Karpas-422 (cell line): ENCODE measurements around the gene PCDH9. TPM values are rescaled to one million over a fixed set of nuclear protein-coding genes. Genes with fewer than 3 reads are reported as not detected.

Experiments used
- DNase-seq: peaks from one replicate; pipeline ENCODE4 v3.0.0-alpha.2; 2015
- H2AFZ ChIP-seq: fragments of 200-600 bp; sonication (generic); 2 replicates; pipeline ENCODE4 v1.6.1; 2014; ENCODE audit warnings: antibody characterized with exemption, low read length, mixed read lengths
- H3K27ac ChIP-seq: fragments of 200-600 bp; sonication (generic); 2 replicates; pipeline ENCODE4 v1.5.1; 2014; ENCODE audit warnings: mild to moderate bottlenecking, low read length, moderate library complexity
- H3K27me3 ChIP-seq: fragments of 200-600 bp; sonication (generic); 2 replicates; pipeline ENCODE4 v1.6.1; 2014; ENCODE audit warnings: low read length, mixed read lengths
- H3K36me3 ChIP-seq: fragments of 200-600 bp; sonication (generic); 2 replicates; pipeline ENCODE4 v1.6.1; 2014; ENCODE audit warnings: low read length, mixed read lengths; ENCODE audit not compliant: insufficient read depth
- H3K4me1 ChIP-seq: fragments of 200-600 bp; sonication (generic); 2 replicates; pipeline ENCODE4 v1.6.1; 2014; ENCODE audit warnings: mild to moderate bottlenecking, low read length, mixed read lengths
- H3K4me2 ChIP-seq: fragments of 200-600 bp; sonication (generic); 2 replicates; pipeline ENCODE4 v1.6.1; 2014; ENCODE audit warnings: low read length, low read depth, mild to moderate bottlenecking; ENCODE audit not compliant: poor library complexity, severe bottlenecking
- H3K4me3 ChIP-seq: fragments of 200-600 bp; sonication (generic); 2 replicates; pipeline ENCODE4 v1.5.1; 2014; ENCODE audit warnings: mild to moderate bottlenecking, antibody characterized with exemption, low read length, mixed read lengths
- H3K79me2 ChIP-seq: fragments of 200-600 bp; sonication (generic); 2 replicates; pipeline ENCODE4 v1.6.1; 2014; ENCODE audit warnings: mild to moderate bottlenecking, low read length, mixed read lengths
- H3K9ac ChIP-seq: fragments of 200-600 bp; sonication (generic); 2 replicates; pipeline ENCODE4 v1.6.0; 2014; ENCODE audit warnings: low read length
- H3K9me2 ChIP-seq: fragments of 200-600 bp; sonication (generic), shearing (Covaris generic); replicated peaks from 2 replicates; pipeline ENCODE4 v1.6.0; 2014; ENCODE audit warnings: mild to moderate bottlenecking, low read length, moderate library complexity; ENCODE audit not compliant: insufficient read depth
- H3K9me3 ChIP-seq: fragments of 300-700, 200-600 bp; sonication (generic); 2 replicates; pipeline ENCODE4 v1.6.1; 2014; ENCODE audit warnings: low read length, mixed read lengths
- H4K20me1 ChIP-seq: fragments of 200-600 bp; sonication (generic); 2 replicates; pipeline ENCODE4 v1.6.1; 2014; ENCODE audit warnings: mild to moderate bottlenecking, antibody characterized with exemption, low read length, low read depth; ENCODE audit not compliant: insufficient read depth
- total RNA-seq: library from RNA; depleted of rRNA; stranded (reverse); fragments of >200 nt; shearing (Covaris generic); gene quantifications from 2 replicates; pipeline ENCODE4 v1.2.3, GENCODE V29; 2014; ENCODE audit warnings: low replicate concordance

Gene PCDH9
- total RNA-seq, 1 experiment from 2014 or later, result 5.8 TPM

DNA sequence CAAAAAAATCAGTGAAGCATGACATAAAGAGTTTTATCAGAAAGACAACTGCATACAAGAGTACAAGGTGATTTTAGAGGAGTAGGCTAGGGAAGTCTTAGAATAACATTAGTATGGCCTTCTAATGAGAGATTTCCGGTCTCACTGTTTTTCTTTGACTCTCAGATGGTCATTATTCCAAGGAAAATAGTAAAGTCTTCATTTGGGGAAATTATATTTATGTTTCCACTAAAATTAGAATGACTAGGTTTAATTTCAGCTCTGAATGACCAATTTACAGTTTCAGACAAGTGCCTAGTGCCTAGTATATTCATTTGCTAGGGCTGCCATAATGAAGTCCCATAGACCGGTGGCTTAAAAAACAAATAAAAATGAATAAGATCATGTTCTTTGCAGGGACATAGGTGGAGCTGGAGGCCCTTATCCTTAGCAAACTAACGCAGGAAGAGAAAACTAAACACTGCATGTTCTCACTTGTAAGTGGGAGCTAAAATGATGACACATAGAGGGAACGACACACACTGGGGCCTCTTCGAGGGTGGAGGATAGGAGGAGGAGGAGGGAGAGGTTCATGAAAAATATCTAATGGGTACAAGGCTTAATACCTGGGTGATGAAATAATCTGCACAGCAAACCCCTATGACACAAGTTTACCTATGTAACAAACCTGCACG, 303.1 kb downstream of the PCDH9 start:
- Histone ChIP-seq H3K4me2 (no peak overlapping the region), H4K20me1 (no peaks in the 10 kb centered on the region), H3K27ac (no peak overlapping the region), H2AFZ (no peak overlapping the region), H3K4me3 (no peak overlapping the region), H3K27me3 (no peaks in the 10 kb centered on the region), H3K4me1 (no peaks in the 10 kb centered on the region), H3K36me3 (no peaks in the 10 kb centered on the region), H3K9ac (no peak overlapping the region), H3K9me2 (no peaks in the 10 kb centered on the region), H3K79me2 (no peaks in the 10 kb centered on the region), H3K9me3 (no peaks in the 10 kb centered on the region)
- DNase-seq, result no peak

- Histone ChIP-seq H3K9ac (no peak overlapping the region), H3K27me3 (no peaks in the 10 kb centered on the region), H4K20me1 (no peaks in the 10 kb centered on the region), H3K79me2 (no peaks in the 10 kb centered on the region), H2AFZ (peak overlapping the region; percentile 37; the same call in 1 of the 2 replicates), H3K36me3 (no peaks in the 10 kb centered on the region), H3K27ac (no peak overlapping the region), H3K4me1 (no peaks in the 10 kb centered on the region), H3K9me2 (no peaks in the 10 kb centered on the region), H3K4me2 (no peak overlapping the region), H3K9me3 (no peaks in the 10 kb centered on the region), H3K4me3 (no peak overlapping the region)
- no peak for DNase-seq
Observed at GRCh38 chr13:66926200-66926850, 303.8 kb downstream of the PCDH9 start.

GRCh38 chr13:66922444-66922843, 307.7 kb downstream of the PCDH9 start:
- peaks cover 4% of the 10 kb centered on the region; the same call in 1 of the 2 replicates for H3K9me3 ChIP-seq
- no peak overlapping the region for H3K9ac ChIP-seq
- H2AFZ ChIP-seq, result no peak overlapping the region
- no peaks in the 10 kb centered on the region for H3K36me3 ChIP-seq
- H3K79me2 ChIP-seq, result no peaks in the 10 kb centered on the region
- no peaks in the 10 kb centered on the region for H3K27me3 ChIP-seq
- no peaks in the 10 kb centered on the region for H3K4me1 ChIP-seq
- H3K9me2 ChIP-seq, result no peaks in the 10 kb centered on the region
- DNase-seq, result no peak
- H4K20me1 ChIP-seq, result no peaks in the 10 kb centered on the region
- H3K27ac ChIP-seq, result no peak overlapping the region
- no peak overlapping the region for H3K4me3 ChIP-seq
- no peak overlapping the region for H3K4me2 ChIP-seq

DNA sequence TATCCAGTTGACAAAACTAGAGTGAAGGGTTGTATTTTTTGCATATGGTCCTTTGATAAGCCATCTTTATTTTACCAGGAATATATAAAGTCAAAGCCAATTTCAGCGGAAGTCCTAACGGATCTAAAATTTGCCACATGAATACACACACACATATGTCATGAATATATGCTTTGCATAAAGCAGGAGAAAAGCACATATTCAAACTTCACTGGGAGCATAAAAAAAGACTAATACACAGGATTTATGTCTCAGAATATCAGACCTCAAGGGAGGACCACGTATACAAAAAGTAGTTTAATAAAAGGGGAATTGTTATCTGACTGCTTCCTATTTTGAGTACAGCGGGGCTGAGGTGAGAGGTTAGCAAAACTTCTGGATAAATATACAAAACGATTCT, 308.7 kb downstream of the PCDH9 start:
- H3K4me3 ChIP-seq, result no peak overlapping the region
- H3K27ac ChIP-seq, result no peak overlapping the region
- H3K9ac ChIP-seq, result no peak overlapping the region
- no peaks in the 10 kb centered on the region for H4K20me1 ChIP-seq
- H3K4me1 ChIP-seq, result no peaks in the 10 kb centered on the region
- no peak for DNase-seq
- no peak overlapping the region; the same call in 1 of the 2 replicates for H2AFZ ChIP-seq
- no peak overlapping the region for H3K4me2 ChIP-seq
- no peaks in the 10 kb centered on the region for H3K27me3 ChIP-seq
- no peaks in the 10 kb centered on the region for H3K36me3 ChIP-seq
- H3K9me2 ChIP-seq, result no peaks in the 10 kb centered on the region
- H3K79me2 ChIP-seq, result no peaks in the 10 kb centered on the region
- H3K9me3 ChIP-seq, result peaks cover 4% of the 10 kb centered on the region

GRCh38 chr13:66915596-66916185, 314.4 kb downstream of the PCDH9 start:
- H3K9me3 ChIP-seq, result peaks cover 4% of the 10 kb centered on the region
- no peaks in the 10 kb centered on the region for H3K36me3 ChIP-seq
- H3K4me3 ChIP-seq, result no peak overlapping the region
- H3K4me2 ChIP-seq, result no peak overlapping the region
- H3K27me3 ChIP-seq, result no peaks in the 10 kb centered on the region
- no peaks in the 10 kb centered on the region for H4K20me1 ChIP-seq
- H3K4me1 ChIP-seq, result peaks cover 4% of the 10 kb centered on the region; the same call in 1 of the 2 replicates
- H3K27ac ChIP-seq, result no peak overlapping the region
- H3K9ac ChIP-seq, result no peak overlapping the region
- no peaks in the 10 kb centered on the region for H3K79me2 ChIP-seq
- DNase-seq, result no peak
- no peak overlapping the region for H2AFZ ChIP-seq
- H3K9me2 ChIP-seq, result no peaks in the 10 kb centered on the region

DNA sequence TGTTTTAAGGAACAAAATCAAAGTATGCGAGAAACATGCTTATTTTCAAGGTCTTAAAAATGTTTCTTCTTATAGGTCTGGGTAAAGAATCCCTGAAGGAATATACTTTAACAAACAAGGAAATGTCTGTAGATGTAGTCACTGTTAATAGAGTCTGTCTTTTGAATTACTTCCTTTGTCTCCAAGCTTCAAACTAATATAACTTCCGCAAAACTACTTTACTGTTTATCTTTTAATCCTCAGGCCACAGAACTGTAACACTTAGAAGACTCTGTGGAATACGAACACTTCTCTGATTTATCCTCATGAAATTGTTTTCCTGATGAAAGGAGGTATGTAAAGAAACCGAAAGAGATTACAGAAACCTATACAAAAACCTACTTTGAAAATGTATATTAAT, 316.0 kb downstream of the PCDH9 start:
- peak overlapping the region; percentile 80 for H2AFZ ChIP-seq
- no peaks in the 10 kb centered on the region for H3K36me3 ChIP-seq
- no peak for DNase-seq
- peak overlapping the region; percentile 10 for H3K4me2 ChIP-seq
- H3K9ac ChIP-seq, result no peak overlapping the region
- H3K9me2 ChIP-seq, result no peaks in the 10 kb centered on the region
- no peaks in the 10 kb centered on the region for H3K79me2 ChIP-seq
- H3K4me1 ChIP-seq, result peaks cover 4% of the 10 kb centered on the region; the same call in 1 of the 2 replicates
- no peaks in the 10 kb centered on the region for H4K20me1 ChIP-seq
- no peak overlapping the region for H3K27ac ChIP-seq
- no peaks in the 10 kb centered on the region for H3K27me3 ChIP-seq
- H3K9me3 ChIP-seq, result peaks cover 2% of the 10 kb centered on the region
- no peak overlapping the region for H3K4me3 ChIP-seq

DNA sequence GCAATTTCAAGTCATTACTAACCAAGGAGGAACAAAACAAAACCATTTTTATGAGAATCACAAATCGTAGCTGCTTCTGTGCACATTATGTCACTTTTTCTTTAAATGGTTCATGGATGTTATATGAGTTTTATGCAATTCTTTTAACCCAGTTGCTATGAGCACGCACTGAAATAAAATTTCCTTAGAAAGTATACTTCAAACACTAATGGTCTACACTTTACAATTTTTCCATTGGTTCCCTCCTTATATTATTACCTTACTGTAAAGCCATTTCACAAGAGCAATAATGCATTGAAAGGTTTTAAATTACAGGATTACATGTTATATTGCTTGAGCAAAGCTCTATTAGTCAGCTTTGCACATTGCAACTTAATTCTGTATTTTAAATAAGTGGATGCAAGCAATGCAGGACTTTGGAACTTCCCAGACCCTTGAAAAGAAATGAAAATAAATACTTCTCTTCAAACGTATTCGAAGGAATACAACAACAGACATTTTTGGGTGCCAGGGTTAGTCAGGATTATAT, 318.7 kb downstream of the PCDH9 start:
- peak overlapping the region; percentile 11; the same call in 1 of the 2 replicates for H2AFZ ChIP-seq
- no peaks in the 10 kb centered on the region for H3K36me3 ChIP-seq
- H3K27me3 ChIP-seq, result no peaks in the 10 kb centered on the region
- DNase-seq, result no peak
- H3K9me2 ChIP-seq, result no peaks in the 10 kb centered on the region
- H3K4me1 ChIP-seq, result peaks cover 4% of the 10 kb centered on the region; the same call in 1 of the 2 replicates
- H4K20me1 ChIP-seq, result no peaks in the 10 kb centered on the region
- H3K27ac ChIP-seq, result no peak overlapping the region
- H3K79me2 ChIP-seq, result no peaks in the 10 kb centered on the region
- H3K4me2 ChIP-seq, result no peak overlapping the region
- no peak overlapping the region for H3K9ac ChIP-seq
- H3K4me3 ChIP-seq, result no peak overlapping the region
- no peaks in the 10 kb centered on the region; the same call in 1 of the 2 replicates for H3K9me3 ChIP-seq

DNA sequence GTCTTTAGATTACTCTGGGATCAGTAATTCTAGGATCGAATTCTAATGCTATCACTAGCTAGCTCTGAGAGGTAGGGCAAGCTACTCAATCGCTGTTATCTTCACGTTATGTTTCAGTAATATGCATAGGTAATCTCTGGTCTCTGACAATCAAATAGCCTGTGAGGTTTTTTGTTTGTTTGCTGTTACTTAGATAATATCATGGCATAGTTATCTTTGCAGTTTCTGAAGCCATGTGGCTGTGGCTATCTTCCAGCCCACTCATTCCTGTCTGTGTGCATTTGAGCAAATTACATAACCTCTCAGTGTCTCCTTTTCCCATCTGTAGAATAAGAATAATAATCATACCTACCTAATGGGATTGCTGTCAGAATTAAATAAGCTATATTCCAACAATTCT, 330.2 kb downstream of the PCDH9 start:
- Histone ChIP-seq H3K4me1 (no peaks in the 10 kb centered on the region), H3K36me3 (no peaks in the 10 kb centered on the region), H3K9me2 (no peaks in the 10 kb centered on the region), H3K4me3 (no peak overlapping the region), H3K9ac (no peak overlapping the region), H4K20me1 (no peaks in the 10 kb centered on the region), H2AFZ (no peak overlapping the region), H3K27ac (no peak overlapping the region), H3K79me2 (no peaks in the 10 kb centered on the region), H3K27me3 (no peaks in the 10 kb centered on the region), H3K4me2 (no peak overlapping the region), H3K9me3 (no peaks in the 10 kb centered on the region)
- DNase-seq, result no peak
